ENCODE results near the gene COPS3.

The COPS3 gene

GRCh38 chr17:17325816-17326215 is 44.8 kb upstream of the COPS3 start:
- Histone ChIP-seq H3K36me3 (ENCODE audit: insufficient read depth, low read length) (peaks cover 9% of the 10 kb centered on the region), H3K4me2 (ENCODE audit: insufficient read depth, low read length) (no peak overlapping the region), H4K20me1 (ENCODE audit: insufficient read depth, low read length) (no peaks in the 10 kb centered on the region), H3K4me1 (ENCODE audit: insufficient read depth, low read length) (no peaks in the 10 kb centered on the region), H3K79me2 (ENCODE audit: insufficient read depth, low read length) (no peaks in the 10 kb centered on the region), H3K27me3 (ENCODE audit: insufficient read depth, low read length, poor library complexity) (no peaks in the 10 kb centered on the region), H3K27ac (ENCODE audit: low read length) (no peak overlapping the region), H2AFZ (ENCODE audit: low read depth, low read length) (no peak overlapping the region), H3K4me3 (ENCODE audit: low read depth in 1 of 2, low read length in 2 of 2) (no peak overlapping the region), H3K9me3 (ENCODE audit: insufficient read depth, low read length, severe bottlenecking) (no peaks in the 10 kb centered on the region), H3K9ac (ENCODE audit: low read depth, low read length) (no peak overlapping the region)
- TF ChIP-seq EZH2 (IDR thresholded peaks at IDR 0.05; ENCODE audit: borderline replicate concordance, low read depth, low read length, severe bottlenecking) (no peak), CTCF (IDR thresholded peaks at IDR 0.05; ENCODE audit: borderline replicate concordance, extremely low read depth, low read length, poor library complexity, severe bottlenecking) (no peak)
- DNase-seq = no peak
- no peak for ATAC-seq (ENCODE audit: insufficient read depth, low read depth)

- Histone ChIP-seq H3K36me3 (ENCODE audit: insufficient read depth, low read length) (peaks cover 9% of the 10 kb centered on the region), H3K27me3 (ENCODE audit: insufficient read depth, low read length, poor library complexity) (no peaks in the 10 kb centered on the region), H3K9me3 (ENCODE audit: insufficient read depth, low read length, severe bottlenecking) (no peaks in the 10 kb centered on the region), H3K9ac (ENCODE audit: low read depth, low read length) (no peak overlapping the region), H3K4me3 (ENCODE audit: low read depth in 1 of 2, low read length in 2 of 2) (no peak overlapping the region), H3K79me2 (ENCODE audit: insufficient read depth, low read length) (no peaks in the 10 kb centered on the region), H3K27ac (ENCODE audit: low read length) (no peak overlapping the region), H3K4me1 (ENCODE audit: insufficient read depth, low read length) (no peaks in the 10 kb centered on the region), H3K4me2 (ENCODE audit: insufficient read depth, low read length) (no peak overlapping the region), H2AFZ (ENCODE audit: low read depth, low read length) (no peak overlapping the region), H4K20me1 (ENCODE audit: insufficient read depth, low read length) (no peaks in the 10 kb centered on the region)
- ATAC-seq (ENCODE audit: insufficient read depth, low read depth) (no peak), DNase-seq (no peak)
- TF ChIP-seq CTCF (IDR thresholded peaks at IDR 0.05; ENCODE audit: borderline replicate concordance, extremely low read depth, low read length, poor library complexity, severe bottlenecking) (no peak), EZH2 (IDR thresholded peaks at IDR 0.05; ENCODE audit: borderline replicate concordance, low read depth, low read length, severe bottlenecking) (no peak)
These were observed 44.2 kb upstream of the COPS3 start for GRCh38 chr17:17325228-17325627.

- Histone ChIP-seq H2AFZ (ENCODE audit: low read depth, low read length) (no peak overlapping the region), H3K4me3 (ENCODE audit: low read depth in 1 of 2, low read length in 2 of 2) (no peak overlapping the region), H3K27me3 (ENCODE audit: insufficient read depth, low read length, poor library complexity) (no peaks in the 10 kb centered on the region), H3K4me2 (ENCODE audit: insufficient read depth, low read length) (no peak overlapping the region), H3K9me3 (ENCODE audit: insufficient read depth, low read length, severe bottlenecking) (no peaks in the 10 kb centered on the region), H3K79me2 (ENCODE audit: insufficient read depth, low read length) (no peaks in the 10 kb centered on the region), H4K20me1 (ENCODE audit: insufficient read depth, low read length) (no peaks in the 10 kb centered on the region), H3K27ac (ENCODE audit: low read length) (no peak overlapping the region), H3K36me3 (ENCODE audit: insufficient read depth, low read length) (peaks cover 9% of the 10 kb centered on the region), H3K4me1 (ENCODE audit: insufficient read depth, low read length) (no peaks in the 10 kb centered on the region), H3K9ac (ENCODE audit: low read depth, low read length) (no peak overlapping the region)
- no peak for ATAC-seq (ENCODE audit: insufficient read depth, low read depth)
- DNase-seq = no peak
- no peak for TF ChIP-seq CTCF (IDR thresholded peaks at IDR 0.05; ENCODE audit: borderline replicate concordance, extremely low read depth, low read length, poor library complexity, severe bottlenecking)
- TF ChIP-seq EZH2 (IDR thresholded peaks at IDR 0.05; ENCODE audit: borderline replicate concordance, low read depth, low read length, severe bottlenecking) = no peak
These were observed 43.6 kb upstream of the COPS3 start for GRCh38 chr17:17324616-17325015.

All from DND-41 (cell line).